H1 (cell line): ENCODE measurements around the gene CCDC82. TPM values are rescaled to one million over a fixed set of nuclear protein-coding genes. Genes with fewer than 3 reads are reported as not detected.

ENCODE experiments used
- CHD2 ChIP-seq: IDR thresholded peaks from 2 replicates; pipeline ENCODE4 v1.6.1; 2012; ENCODE audit warnings: low read length, improper control_type of control experiment
- CREB1 ChIP-seq: IDR thresholded peaks from 2 replicates; pipeline ENCODE4 v1.6.1; 2012; ENCODE audit warnings: inconsistent platforms
- MAFK ChIP-seq: IDR thresholded peaks from 2 replicates; pipeline ENCODE4 v1.6.1; 2012; ENCODE audit warnings: low read depth, mild to moderate bottlenecking, improper control_type of control experiment, low read length
- SP2 ChIP-seq: IDR thresholded peaks from 2 replicates; pipeline ENCODE4 v1.6.1; 2012; ENCODE audit warnings: mild to moderate bottlenecking, low read length, inconsistent platforms
- SP4 ChIP-seq: IDR thresholded peaks from 2 replicates; pipeline ENCODE4 v1.6.1; 2012; ENCODE audit warnings: low read length, inconsistent platforms
- ZNF274 ChIP-seq: IDR thresholded peaks from 2 replicates; pipeline ENCODE4 v1.7.0; 2012; ENCODE audit warnings: low read length, borderline replicate concordance; ENCODE audit errors: extremely low read depth
- polyA plus RNA-seq, 7 experiments: library from polyadenylated mRNA; depleted of rRNA in 3 of 7; stranded (reverse) in 5 of 7; unstranded in 2 of 7; fragments of >200 nt in 5 of 7; fragments of 200-250 nt in 2 of 7; gene quantifications; 1 replicate in 5 of 7; 2 replicates in 1 of 7; 4 replicates in 1 of 7; pipeline versions ENCODE4 v1.2.1 to v1.2.3, GENCODE V29; 2011 to 2013; ENCODE audit warnings: missing spikeins in 2 of 7, mixed read lengths in 2 of 7
- total RNA-seq: library from RNA; stranded (reverse); fragmentation: NEBNext Ultra II Directional; extraction: Animal tissue kit (Norgen Biotek cat#: 25700); gene quantifications from 2 replicates; pipeline ENCODE4 v1.2.1, GENCODE V29; 2021
- TF ChIP-seq, protein P1 (sequence below): fragments of 300-600 bp; sonication (generic); IDR thresholded peaks from 2 replicates; pipeline ENCODE4 v1.7.1; 2012; ENCODE audit warnings: low read length, moderate library complexity, mild to moderate bottlenecking, inconsistent platforms; ENCODE audit not compliant: insufficient replicate concordance

The CCDC82 gene
- total and polyA plus RNA-seq, 2 of the 8 experiments (the other 6 are each of a cell fraction or from before 2014, with no cell fraction given) = 6.0 to 15.2 TPM

DNA sequence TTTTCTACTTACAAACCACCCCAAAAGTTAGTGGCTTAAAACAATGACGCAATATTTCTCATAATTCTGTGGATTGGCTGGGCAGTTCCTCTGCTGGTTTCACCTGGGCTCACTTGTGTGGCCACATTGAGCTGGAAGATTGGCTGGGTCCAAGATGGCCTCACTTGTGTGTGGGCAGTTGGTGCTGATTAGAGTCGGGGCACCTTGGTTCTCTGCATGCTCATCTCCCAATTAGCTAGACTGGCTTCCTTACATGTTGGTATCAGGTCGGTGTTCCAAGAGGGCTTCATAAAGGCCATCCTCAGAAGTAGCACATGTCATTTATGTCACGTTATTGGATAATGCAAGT is 59.2 kb downstream of the CCDC82 start (continued):
- TF ChIP-seq, protein P1, sequence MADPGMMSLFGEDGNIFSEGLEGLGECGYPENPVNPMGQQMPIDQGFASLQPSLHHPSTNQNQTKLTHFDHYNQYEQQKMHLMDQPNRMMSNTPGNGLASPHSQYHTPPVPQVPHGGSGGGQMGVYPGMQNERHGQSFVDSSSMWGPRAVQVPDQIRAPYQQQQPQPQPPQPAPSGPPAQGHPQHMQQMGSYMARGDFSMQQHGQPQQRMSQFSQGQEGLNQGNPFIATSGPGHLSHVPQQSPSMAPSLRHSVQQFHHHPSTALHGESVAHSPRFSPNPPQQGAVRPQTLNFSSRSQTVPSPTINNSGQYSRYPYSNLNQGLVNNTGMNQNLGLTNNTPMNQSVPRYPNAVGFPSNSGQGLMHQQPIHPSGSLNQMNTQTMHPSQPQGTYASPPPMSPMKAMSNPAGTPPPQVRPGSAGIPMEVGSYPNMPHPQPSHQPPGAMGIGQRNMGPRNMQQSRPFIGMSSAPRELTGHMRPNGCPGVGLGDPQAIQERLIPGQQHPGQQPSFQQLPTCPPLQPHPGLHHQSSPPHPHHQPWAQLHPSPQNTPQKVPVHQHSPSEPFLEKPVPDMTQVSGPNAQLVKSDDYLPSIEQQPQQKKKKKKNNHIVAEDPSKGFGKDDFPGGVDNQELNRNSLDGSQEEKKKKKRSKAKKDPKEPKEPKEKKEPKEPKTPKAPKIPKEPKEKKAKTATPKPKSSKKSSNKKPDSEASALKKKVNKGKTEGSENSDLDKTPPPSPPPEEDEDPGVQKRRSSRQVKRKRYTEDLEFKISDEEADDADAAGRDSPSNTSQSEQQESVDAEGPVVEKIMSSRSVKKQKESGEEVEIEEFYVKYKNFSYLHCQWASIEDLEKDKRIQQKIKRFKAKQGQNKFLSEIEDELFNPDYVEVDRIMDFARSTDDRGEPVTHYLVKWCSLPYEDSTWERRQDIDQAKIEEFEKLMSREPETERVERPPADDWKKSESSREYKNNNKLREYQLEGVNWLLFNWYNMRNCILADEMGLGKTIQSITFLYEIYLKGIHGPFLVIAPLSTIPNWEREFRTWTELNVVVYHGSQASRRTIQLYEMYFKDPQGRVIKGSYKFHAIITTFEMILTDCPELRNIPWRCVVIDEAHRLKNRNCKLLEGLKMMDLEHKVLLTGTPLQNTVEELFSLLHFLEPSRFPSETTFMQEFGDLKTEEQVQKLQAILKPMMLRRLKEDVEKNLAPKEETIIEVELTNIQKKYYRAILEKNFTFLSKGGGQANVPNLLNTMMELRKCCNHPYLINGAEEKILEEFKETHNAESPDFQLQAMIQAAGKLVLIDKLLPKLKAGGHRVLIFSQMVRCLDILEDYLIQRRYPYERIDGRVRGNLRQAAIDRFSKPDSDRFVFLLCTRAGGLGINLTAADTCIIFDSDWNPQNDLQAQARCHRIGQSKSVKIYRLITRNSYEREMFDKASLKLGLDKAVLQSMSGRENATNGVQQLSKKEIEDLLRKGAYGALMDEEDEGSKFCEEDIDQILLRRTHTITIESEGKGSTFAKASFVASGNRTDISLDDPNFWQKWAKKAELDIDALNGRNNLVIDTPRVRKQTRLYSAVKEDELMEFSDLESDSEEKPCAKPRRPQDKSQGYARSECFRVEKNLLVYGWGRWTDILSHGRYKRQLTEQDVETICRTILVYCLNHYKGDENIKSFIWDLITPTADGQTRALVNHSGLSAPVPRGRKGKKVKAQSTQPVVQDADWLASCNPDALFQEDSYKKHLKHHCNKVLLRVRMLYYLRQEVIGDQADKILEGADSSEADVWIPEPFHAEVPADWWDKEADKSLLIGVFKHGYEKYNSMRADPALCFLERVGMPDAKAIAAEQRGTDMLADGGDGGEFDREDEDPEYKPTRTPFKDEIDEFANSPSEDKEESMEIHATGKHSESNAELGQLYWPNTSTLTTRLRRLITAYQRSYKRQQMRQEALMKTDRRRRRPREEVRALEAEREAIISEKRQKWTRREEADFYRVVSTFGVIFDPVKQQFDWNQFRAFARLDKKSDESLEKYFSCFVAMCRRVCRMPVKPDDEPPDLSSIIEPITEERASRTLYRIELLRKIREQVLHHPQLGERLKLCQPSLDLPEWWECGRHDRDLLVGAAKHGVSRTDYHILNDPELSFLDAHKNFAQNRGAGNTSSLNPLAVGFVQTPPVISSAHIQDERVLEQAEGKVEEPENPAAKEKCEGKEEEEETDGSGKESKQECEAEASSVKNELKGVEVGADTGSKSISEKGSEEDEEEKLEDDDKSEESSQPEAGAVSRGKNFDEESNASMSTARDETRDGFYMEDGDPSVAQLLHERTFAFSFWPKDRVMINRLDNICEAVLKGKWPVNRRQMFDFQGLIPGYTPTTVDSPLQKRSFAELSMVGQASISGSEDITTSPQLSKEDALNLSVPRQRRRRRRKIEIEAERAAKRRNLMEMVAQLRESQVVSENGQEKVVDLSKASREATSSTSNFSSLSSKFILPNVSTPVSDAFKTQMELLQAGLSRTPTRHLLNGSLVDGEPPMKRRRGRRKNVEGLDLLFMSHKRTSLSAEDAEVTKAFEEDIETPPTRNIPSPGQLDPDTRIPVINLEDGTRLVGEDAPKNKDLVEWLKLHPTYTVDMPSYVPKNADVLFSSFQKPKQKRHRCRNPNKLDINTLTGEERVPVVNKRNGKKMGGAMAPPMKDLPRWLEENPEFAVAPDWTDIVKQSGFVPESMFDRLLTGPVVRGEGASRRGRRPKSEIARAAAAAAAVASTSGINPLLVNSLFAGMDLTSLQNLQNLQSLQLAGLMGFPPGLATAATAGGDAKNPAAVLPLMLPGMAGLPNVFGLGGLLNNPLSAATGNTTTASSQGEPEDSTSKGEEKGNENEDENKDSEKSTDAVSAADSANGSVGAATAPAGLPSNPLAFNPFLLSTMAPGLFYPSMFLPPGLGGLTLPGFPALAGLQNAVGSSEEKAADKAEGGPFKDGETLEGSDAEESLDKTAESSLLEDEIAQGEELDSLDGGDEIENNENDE = no peak
- TF ChIP-seq CREB1 (no peak), MAFK (no peak), SP2 (no peak), CHD2 (no peak), SP4 (no peak), ZNF274 (no peak)
